ENCODE measurements around the gene C22orf23.

The C22orf23 gene

GRCh38 chr22:37953437-37954179 lies at the start of gene C22orf23, which contains the start of gene POLR2F:
Gene C22orf23 (minus strand): TSS chr22:37953601. CDS start chr22:37953149, 452 bp downstream.
Gene POLR2F (plus strand): TSS chr22:37953699. CDS start chr22:37953788, 89 bp downstream.
- DNase-seq = peak; percentile 93

GRCh38 chr22:37999640-38000272 lies 46.4 kb upstream of the C22orf23 start:
- no peak for DNase-seq

GRCh38 chr22:37999236-37999635 lies 45.8 kb upstream of the C22orf23 start:
- DNase-seq = no peak

GRCh38 chr22:37998543-37998942 lies 45.1 kb upstream of the C22orf23 start:
- DNase-seq = no peak

GRCh38 chr22:37996515-37997246 lies 43.3 kb upstream of the C22orf23 start:
- no peak for DNase-seq

- DNase-seq = no peak
Observed at GRCh38 chr22:37996079-37996478, 42.7 kb upstream of the C22orf23 start.

GRCh38 chr22:37995460-37995859 lies 42.1 kb upstream of the C22orf23 start:
- DNase-seq = no peak

GRCh38 chr22:37994982-37995381 lies 41.6 kb upstream of the C22orf23 start:
- DNase-seq = no peak

- no peak for DNase-seq
Observed at GRCh38 chr22:37994049-37994448, 40.6 kb upstream of the C22orf23 start.

GRCh38 chr22:37991731-37992442 lies 38.5 kb upstream of the C22orf23 start:
- DNase-seq = no peak

- DNase-seq = no peak
Observed at GRCh38 chr22:37990862-37991261, 37.5 kb upstream of the C22orf23 start.

GRCh38 chr22:37990301-37990700 lies 36.9 kb upstream of the C22orf23 start:
- DNase-seq = no peak

- DNase-seq = no peak
Observed at GRCh38 chr22:37989146-37990045, 36.0 kb upstream of the C22orf23 start.

GRCh38 chr22:37986371-37986770 lies 33.0 kb upstream of the C22orf23 start:
- DNase-seq = no peak

GRCh38 chr22:37985751-37986281 lies 32.4 kb upstream of the C22orf23 start:
- DNase-seq = no peak

- no peak for DNase-seq
Observed at GRCh38 chr22:37985050-37985585, 31.7 kb upstream of the C22orf23 start.

- no peak for DNase-seq
Observed at GRCh38 chr22:37983860-37984791, 30.7 kb upstream of the C22orf23 start, which contains the start of gene SOX10. Gene SOX10 (minus strand): TSS chr22:37984555. CDS start chr22:37983784, 771 bp downstream.

GRCh38 chr22:37982938-37983859 lies 29.8 kb upstream of the C22orf23 start:
- no peak for DNase-seq

Measured in fibroblast of skin of right biceps (primary cell).